ENCODE measurements around the gene AIF1L. TPM values are rescaled to one million over a fixed set of nuclear protein-coding genes. Genes with fewer than 3 reads are reported as not detected.
"Not testable (repeated sequence)": the region's sequence is repeated elsewhere in the genome, so short reads cannot be mapped to it uniquely, and the experiment has no call there.

Gene AIF1L
- total RNA-seq, 1 donor from 2014 or later: 16.3 TPM

GRCh38 chr9:131097126-131097947, 1.0 kb downstream of the AIF1L start:
- DNase-seq (ENCODE audit: low spot score in 2 of 2): peak in 1 of 2 donors; percentile 48
- no peak for FAIRE-seq

GRCh38 chr9:131097948-131098278, 1.6 kb downstream of the AIF1L start:
- DNase-seq (ENCODE audit: low spot score in 2 of 2) (peak in 1 of 2 donors; percentile 44), FAIRE-seq (no peak)

- no peak for DNase-seq (ENCODE audit: low spot score in 2 of 2)
- FAIRE-seq: no peak
These were observed 2.2 kb downstream of the AIF1L start for GRCh38 chr9:131098391-131099101.

GRCh38 chr9:131099102-131099606, 2.8 kb downstream of the AIF1L start:
- FAIRE-seq (no peak), DNase-seq (ENCODE audit: low spot score in 2 of 2) (no peak)

GRCh38 chr9:131099845-131100244, 3.5 kb downstream of the AIF1L start:
- FAIRE-seq; DNase-seq (ENCODE audit: low spot score in 2 of 2): not testable (repeated sequence)

- no peak for DNase-seq (ENCODE audit: low spot score in 2 of 2)
- no peak for FAIRE-seq
These were observed 4.1 kb downstream of the AIF1L start for GRCh38 chr9:131100445-131100844.

- FAIRE-seq (no peak), DNase-seq (ENCODE audit: low spot score in 2 of 2) (no peak)
These were observed 5.1 kb downstream of the AIF1L start for GRCh38 chr9:131101207-131101964.

GRCh38 chr9:131103024-131103423, 6.7 kb downstream of the AIF1L start:
- no peak for FAIRE-seq
- no peak for DNase-seq (ENCODE audit: low spot score in 2 of 2)

- no peak for DNase-seq (ENCODE audit: low spot score in 2 of 2)
- FAIRE-seq: no peak
These were observed 7.2 kb downstream of the AIF1L start for GRCh38 chr9:131103535-131103934.

- DNase-seq (ENCODE audit: low spot score in 2 of 2) (no peak), FAIRE-seq (no peak)
These were observed 7.8 kb downstream of the AIF1L start for GRCh38 chr9:131104016-131104740.

- no peak for DNase-seq (ENCODE audit: low spot score in 2 of 2)
- FAIRE-seq: no peak
These were observed 9.6 kb downstream of the AIF1L start for GRCh38 chr9:131105952-131106351.

- FAIRE-seq (no peak), DNase-seq (ENCODE audit: low spot score in 2 of 2) (no peak)
These were observed 11.4 kb downstream of the AIF1L start for GRCh38 chr9:131107760-131108159.

GRCh38 chr9:131111186-131111853, 15.0 kb downstream of the AIF1L start:
- DNase-seq (ENCODE audit: low spot score in 2 of 2) (no peak), FAIRE-seq (no peak)

GRCh38 chr9:131111854-131112311, 15.6 kb downstream of the AIF1L start:
- FAIRE-seq (no peak), DNase-seq (ENCODE audit: low spot score in 2 of 2) (peak; percentile 68 to 73)

GRCh38 chr9:131112374-131113154, 16.2 kb downstream of the AIF1L start:
- FAIRE-seq (no peak), DNase-seq (ENCODE audit: low spot score in 2 of 2) (no peak)

GRCh38 chr9:131113655-131114054, 17.3 kb downstream of the AIF1L start:
- FAIRE-seq (no peak), DNase-seq (ENCODE audit: low spot score in 2 of 2) (no peak)

- FAIRE-seq (no peak), DNase-seq (ENCODE audit: low spot score in 2 of 2) (no peak)
These were observed 17.8 kb downstream of the AIF1L start for GRCh38 chr9:131114084-131114535.

GRCh38 chr9:131115360-131115742, 19.0 kb downstream of the AIF1L start:
- not testable (repeated sequence) for FAIRE-seq; DNase-seq (ENCODE audit: low spot score in 2 of 2)
